HG02840 (cell line): ENCODE measurements around the gene STOML1.
"Not testable (repeated sequence)": the region's sequence is repeated elsewhere in the genome, so short reads cannot be mapped to it uniquely, and the experiment has no call there.

ENCODE experiments used
- ATAC-seq: cut with Tn5 transposase; IDR thresholded peaks from one replicate; pipeline ENCODE4 v1.9.1; 2021; ENCODE audit warnings: mild to moderate bottlenecking, moderate library complexity, moderate number of reproducible peaks; ENCODE audit not compliant: unreplicated experiment, low FRiP score

The STOML1 gene

DNA sequence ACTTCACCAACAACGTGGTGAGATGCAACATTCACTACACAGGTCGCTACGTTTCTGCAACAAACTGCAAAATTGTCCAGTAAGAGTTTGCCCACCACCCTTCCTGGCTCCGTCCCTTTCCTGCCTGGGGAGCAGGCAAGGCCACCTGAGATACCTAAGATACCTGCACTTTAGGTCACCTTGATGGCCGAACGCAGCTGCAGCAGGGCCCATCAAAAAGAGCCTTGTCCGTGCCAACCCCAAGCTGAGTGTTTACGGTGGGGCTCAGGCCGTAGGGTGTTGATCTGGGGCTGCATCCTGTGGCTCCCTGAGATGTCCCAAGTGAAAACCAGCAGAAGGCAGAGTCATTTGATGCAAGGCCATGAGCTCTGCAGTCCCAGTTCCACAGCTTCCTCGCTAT is 42.6 kb downstream of the STOML1 start:
- ATAC-seq: no peak

DNA sequence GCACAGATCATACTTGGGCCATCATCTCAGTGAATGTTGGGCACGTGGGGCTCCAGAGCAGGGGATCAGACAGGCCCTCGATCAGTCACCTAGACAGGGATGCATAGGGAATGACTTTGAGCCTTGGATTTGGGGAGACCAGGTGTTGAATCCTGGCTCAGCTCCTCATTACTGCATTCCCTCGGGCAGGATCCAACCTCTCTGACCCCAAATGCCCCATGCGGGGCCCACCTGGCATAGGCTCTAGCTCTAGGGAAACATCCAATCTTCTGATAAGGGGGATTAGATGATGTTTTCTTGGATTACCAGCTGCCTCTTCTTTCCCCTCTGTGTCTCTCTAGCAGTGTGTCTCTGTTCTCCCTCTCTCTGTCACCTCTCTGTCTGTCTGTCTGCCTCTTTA is 43.1 kb downstream of the STOML1 start:
- ATAC-seq: no peak

DNA sequence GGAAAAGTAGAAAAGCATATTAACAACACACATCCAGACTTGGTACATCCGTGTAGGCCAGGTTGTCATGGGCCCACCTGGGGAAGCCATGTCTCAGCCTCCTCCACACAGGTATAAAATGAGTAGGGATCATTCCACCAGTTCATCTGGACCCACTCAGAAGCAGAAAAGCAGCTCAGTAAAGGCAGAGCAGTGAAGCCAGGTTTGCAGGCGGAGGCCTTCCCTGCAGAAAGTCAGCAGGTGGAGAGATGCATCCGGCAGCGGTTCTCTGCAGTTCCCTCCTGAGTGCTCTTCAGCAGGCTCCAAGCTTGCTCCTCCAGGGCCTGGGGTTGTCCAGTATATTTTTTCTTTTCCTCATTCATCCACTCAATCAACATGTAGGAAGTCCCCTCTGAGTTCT is 43.7 kb downstream of the STOML1 start:
- ATAC-seq: no peak

DNA sequence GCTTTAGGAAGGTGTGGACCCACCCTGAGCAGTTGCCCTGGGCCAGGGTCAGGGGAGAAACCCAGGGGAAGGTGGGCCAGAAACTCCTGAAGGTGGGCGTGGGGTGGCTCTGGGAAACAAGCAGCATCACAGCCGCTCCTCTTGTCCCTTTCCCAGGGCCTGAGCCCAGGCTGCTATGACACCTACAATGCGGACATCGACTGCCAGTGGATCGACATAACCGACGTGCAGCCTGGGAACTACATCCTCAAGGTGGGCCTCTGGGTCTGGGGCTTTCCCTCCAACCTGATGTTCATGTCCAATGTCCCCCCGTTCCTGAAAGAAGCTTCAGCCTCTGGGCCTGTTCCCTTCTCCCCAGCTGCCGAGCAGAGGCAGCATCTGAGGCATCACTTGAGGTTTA is 44.4 kb downstream of the STOML1 start:
- ATAC-seq: no peak

DNA sequence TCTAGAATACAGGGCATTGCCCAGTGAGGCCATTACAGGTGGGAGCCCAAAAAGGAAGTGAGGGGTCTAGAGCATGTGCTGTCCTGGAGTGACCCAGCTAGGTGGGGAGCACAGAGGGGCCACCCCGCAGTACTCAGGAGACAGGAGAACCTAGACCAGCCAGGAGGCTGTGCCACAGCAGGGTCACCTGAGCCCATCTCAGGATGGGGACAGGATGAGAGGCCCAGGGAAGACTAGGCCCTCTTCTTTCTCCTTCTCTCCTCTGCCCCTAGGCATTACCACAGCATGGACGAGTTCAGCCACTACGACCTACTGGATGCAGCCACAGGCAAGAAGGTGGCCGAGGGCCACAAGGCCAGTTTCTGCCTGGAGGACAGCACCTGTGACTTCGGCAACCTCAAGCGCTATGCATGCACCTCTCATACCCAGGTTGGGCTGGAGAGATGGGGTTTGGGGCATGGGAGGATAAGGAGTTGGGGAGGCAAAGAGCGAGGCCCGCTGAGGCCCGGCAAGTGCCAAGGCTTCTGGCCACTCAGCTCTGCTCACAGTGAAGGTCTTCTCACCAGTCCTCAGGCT is 45.2 kb downstream of the STOML1 start:
- no peak for ATAC-seq

DNA sequence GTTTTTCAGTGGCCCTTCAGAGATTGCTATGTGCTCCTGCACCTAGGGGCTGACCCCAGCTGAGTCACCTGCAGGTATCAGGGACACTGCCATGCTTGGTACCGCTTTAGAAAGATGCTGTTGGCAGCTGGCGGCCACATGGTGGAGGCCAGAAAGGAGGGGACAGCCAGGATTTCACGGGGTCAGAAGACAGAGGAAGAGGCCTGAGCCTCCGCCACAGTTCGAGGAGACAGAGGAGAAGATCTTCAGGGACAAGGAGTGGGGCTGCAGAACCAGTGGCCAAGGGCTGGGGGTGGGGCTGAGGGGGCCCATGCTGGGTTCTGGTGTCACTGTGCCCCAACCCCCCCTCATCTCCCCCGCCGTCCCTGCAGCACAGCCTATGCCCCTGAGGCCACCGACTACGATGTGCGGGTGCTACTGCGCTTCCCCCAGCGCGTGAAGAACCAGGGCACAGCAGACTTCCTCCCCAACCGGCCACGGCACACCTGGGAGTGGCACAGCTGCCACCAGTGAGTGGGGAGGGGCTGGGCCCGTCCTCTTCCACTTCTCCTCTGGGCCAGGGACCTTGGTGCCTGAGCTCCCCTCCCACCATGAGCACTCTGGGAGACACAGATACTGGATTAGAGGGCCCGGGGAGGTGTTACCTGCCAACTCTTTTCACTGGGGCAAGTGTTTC is 45.9 kb downstream of the STOML1 start:
- no peak for ATAC-seq

DNA sequence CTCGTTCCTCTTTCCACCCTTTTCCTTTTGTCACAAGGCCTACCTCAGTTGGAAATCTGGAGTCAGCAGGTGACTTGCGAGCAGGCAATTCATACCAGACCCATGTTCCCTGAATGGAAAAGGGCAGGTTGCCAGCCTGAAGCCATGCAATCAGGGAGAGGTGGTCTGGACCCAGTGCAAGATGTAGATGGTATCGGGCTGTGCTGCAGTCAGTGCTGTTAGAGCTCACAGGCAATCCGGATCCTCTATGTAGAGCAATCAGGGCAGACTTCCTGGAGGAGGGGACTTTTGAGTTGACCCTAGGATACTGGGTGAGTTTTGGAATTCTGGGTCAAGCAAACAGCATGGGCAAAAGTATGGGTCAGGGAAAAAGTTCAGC is 47.0 kb downstream of the STOML1 start:
- no peak for ATAC-seq

DNA sequence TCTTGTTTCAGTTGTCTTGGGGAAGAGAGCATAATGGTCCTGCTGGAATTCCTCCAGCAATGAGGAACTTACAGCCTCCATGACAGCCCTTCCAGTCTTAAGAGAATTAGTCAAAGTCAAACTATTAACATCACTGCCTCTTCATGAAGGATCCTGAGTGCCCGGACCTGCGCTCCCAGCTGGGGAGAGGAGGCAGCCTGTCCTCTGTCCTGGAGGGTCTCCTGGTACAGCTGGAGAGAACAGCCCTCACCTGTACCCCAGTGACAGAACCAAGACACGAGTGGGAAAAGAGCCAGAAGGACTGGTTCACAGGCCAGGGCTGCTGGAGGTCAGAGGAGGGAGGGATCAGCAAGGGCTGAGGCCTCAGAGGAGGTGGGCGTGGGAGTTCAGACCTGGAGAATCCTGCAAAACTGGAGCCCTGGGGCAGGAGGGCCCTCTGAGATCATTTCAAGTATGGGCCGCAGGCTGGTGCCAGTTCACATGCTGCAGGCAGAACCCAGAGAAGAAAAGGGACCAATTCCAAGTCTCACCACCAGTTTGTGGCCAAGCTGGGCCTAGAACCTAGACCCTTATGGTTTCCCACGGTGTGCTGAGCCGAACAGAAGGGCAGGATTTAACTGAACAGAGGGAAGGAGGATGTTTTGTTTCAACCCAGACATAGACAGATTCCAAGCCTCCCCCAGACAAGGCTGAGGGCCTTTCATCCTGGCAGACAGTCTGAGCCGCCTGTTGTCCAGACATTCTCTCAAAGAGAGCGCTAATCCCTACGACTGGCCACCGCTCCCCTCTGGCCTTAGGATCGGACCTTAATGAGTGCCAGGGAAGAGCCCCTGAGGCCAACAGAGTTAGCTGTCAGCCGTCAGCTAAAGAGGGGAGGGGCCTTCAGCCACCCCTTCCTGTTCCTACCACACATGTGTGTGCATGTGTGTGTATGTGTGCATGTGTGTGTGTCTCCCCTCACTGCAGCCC is 47.6 kb downstream of the STOML1 start:
- no peak for ATAC-seq

DNA sequence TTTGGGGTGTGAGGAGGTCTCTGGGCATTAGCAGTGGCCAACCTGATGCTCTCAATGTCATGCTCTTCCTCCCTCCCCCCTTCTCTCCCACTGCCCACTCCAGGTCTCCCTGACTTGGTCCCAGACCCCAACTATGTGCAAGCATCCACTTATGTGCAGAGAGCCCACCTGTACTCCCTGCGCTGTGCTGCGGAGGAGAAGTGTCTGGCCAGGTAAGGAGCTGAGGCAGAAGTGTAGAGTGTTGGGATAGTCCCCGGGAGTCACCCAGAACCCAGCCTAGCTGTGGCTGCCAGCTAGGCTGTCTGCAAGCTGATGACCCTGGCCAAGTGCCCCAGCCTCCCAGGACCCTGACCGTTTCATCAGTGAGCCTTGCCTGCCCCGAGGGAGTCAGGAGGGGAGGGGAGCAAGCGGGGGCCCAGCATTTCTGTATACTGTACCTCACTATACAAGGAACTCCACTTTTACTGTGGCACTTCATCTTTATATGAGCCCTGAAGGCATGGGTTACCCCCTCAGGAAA is 49.3 kb downstream of the STOML1 start:
- ATAC-seq: no peak

DNA sequence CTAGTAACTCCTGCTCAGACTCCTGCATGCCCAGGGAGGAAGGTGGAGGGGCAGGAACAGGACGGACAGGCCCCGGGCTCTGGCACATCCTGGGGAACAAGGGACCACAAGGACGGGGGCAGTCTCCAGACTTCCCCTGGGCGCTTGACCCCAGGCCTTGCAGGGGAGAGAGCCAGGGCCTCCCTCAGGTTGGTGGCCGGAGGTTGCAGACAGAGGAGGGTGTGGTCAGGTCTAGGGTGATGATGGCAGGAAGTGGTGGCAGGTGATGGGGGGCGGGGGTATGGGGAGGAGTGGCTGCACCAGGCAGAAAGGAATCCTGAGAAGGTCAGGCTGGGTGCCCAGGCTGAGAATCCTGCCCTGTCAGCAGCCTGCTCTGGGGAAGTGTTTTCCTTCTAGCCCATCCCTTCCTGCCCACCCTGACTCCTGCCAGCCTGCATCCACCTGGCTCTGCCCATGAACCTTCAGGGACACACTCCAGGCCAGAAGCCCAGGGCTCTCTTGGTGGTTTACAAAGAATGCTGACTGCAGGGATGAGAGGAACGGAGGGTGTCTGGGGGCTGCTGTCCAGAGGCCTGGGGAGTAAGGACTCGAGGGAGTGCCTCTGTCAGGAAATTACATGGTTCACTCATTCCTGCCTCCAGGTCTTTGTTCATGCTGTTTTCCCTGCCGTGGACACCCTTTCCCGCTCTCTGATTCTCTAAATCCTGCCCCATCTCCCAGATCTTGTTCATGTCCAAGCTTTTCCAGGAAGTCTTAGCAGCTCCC is 50.0 kb downstream of the STOML1 start:
- ATAC-seq: no peak

DNA sequence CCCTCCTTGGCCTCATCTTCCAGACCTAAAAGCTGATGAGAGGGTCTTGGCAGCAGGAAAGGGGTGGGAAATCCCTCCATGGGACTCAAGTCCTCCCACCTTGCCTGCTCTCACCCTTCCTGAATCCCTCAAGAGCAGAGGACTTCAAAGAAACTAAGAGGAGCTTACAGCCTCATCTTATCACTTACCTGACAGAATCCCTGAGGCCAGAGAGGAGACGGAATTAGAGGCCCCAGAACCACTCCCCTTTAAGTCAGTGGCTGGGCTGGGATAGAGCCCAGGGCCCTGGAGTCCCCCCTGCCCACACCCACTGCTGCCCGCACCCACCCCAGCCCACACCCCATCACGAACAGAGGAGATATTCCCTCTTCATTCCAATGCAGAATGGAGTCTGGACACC is 50.6 kb downstream of the STOML1 start:
- no peak for ATAC-seq

DNA sequence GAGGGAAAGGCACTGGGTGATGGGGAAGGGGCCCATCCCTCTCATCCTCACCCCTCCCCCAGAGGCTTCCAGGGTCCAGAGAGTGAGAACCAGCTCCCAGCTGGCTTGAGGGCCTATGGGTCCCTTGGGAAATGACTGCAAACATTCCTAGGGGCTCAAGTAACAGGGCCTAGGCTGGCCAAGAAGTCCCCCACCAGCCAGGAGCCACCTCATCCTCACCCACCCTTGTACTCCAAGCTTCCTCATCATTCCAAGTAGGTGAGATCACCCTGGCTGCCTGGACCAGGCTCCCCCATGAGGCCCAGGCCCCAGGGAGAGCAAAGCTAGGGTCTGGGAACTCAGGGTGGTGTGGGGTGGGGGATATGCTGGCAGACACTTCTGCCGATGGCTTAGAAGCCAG is 51.1 kb downstream of the STOML1 start:
- no peak for ATAC-seq

DNA sequence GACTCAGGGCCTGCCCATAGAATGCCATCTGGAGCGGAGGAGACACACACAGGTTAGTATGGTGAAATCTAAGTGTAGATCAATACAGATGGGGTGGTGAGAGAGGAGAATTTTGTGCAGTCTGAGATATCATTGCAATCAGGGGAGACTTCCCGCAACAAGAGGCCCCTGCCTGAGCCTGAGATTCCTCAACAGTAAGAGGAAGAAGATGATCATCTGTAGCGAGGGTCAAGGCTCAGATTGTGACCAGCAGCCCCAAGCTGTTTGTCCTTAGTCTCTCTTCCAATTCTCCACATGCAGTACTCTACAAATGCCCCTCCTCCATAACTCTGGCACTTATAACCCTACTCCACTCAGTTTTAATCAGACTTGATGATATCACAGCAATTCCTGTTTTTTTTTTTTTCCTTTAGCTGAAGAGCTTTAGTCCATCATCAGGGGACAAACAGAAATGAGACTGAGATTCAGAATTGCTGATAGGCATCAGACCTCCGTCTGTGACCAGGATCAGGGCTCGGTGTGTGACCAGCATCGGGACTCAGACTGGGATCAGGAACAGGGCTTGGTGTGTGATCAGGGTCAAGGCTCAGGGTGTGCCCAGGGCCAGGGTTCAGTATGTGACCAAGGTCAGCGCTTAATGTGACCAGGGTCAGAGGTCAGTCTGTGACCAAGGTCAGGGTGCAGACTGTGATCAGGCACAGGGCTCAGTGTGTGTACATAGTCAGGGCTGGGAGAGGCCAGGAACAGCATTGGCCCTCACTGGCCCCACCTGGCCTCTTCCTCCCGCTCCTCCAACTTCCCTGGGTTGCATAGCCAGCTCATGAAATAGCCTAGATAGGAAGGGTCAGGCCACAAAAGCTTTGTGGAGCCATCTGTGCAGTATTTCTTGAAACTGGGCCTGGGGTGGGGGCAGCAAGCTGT is 51.8 kb downstream of the STOML1 start:
- ATAC-seq: no peak

DNA sequence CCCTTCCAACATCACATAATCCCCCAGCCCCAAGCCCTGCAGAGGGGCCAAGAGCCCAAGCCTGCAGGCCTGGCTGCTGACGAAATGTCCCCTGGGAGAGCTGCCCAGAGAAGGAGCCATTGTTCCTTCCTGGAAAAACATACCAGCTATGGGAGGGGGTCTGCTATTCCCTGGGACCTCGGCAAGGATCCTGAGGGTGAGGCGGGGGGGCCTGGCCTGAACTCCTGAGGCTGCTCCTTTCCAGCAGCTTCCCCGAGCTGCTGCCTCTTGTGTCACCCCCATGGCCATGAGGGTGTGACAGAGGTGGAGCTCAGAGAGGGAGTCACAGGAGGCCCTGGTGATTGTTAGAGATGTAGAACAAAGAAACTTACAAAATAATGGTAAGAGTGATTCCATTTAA is 53.0 kb downstream of the STOML1 start:
- ATAC-seq: no peak

DNA sequence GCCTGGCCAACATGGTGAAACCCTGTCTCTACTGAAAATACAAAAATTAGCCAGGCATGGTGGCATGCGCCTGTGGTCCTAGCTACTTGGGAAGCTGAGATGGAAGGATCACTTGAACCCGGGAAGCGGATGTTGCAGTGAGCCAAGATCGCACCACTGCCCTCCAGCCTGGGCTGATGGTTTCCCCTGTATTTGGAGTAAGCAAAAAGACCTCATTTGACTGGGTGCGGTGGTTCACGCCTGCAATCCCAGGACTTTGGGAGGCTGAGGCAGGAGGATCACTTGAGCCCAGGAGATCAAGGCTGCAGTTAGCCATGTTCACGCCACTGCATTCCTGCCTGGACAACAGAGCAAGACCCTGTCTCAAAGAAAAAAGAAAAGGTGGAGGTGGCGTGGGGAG is 53.6 kb downstream of the STOML1 start:
- not testable (repeated sequence) for ATAC-seq

DNA sequence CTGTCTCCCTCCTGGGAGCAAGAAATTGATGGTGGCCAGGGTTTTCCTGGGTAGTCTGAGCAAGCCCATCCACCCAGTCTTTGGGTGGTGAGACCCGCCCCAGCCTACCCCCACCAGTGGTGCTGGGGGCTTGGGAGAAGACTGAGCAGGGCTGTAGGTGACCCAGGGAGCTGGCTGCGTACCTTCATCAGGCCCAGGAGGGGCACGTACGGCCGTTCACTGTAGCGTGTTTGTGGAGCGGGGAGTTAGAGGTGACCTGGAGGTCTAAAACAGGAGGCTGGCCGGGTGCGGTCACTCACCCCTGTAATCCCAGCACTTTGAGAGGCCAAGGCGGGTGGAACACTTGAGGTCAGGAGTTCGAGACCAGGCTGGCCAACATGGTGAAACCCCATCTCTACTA is 54.4 kb downstream of the STOML1 start:
- no peak for ATAC-seq

DNA sequence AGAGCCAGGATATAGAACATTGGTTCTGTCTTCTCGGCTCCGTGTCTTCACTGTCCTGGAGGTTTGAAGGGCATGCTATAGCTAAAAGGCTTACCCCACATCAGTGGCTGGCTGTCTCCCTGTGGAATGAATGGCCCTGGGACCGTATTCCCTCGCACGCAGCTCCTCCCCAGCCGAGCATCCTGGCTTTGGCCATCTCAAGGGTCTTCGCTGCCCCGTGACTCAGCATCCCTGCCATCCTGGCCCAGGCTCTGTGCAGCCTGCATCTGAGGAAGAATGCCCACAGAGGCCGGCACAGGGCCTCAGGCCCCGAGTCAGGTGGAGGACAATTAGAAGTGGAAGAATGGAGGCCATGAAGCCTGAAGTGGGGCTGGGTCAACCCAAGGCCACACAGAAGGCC is 54.8 kb downstream of the STOML1 start:
- ATAC-seq: no peak

DNA sequence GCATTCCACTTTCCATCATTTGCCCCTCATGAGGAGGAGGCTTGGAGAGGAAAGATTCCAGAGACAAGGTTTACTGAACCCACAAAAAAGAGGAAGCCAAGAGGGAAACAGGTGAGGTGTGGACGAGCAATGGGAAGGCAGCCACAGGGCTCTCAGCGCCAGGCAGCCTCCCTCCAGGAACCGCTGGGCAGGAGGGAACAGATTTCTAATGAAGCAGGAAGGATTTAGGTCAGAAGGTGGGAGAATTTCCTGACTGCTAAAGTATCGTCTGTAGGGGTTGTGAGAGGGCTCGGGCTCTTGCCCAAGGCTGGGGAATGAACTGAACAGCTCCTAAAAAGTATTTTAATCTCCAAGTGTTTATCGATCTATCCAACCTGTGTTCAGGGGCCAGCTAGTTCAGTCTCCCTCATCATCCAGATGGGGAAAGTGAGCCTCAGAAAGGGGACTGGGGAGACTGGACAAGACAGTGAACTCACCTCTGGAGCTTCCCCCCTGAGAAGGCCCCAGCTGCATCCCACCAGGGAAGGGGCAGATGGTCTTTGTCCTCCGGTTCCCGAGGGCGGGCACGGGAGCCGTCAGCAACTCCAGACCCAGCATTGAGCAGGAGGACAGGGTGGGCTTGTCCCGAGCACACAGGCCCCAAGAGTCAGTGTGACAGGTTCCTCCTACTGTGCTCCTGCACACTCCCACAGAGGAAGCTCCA is 55.4 kb downstream of the STOML1 start:
- no peak for ATAC-seq

DNA sequence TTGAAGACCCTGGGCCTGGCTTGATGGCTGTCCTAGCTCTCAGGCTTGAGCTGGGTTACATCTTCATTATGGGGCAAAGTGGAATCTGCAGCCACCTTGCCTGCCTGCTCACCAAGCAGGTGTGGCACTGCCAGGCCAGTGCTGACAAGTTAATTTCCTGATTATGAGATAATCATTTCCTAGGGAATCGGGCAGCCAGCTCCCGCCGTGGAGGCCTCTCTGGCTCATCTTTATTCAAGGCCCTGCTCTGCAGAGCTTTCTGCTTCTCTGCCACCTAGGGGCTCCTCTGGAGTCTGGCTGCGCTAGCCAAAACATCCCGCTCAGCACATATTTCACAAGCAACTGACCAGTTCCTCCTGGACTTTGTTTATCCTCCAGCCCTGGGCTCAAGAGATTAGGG is 55.9 kb downstream of the STOML1 start:
- ATAC-seq: no peak
